ENCODE measurements around the gene NEURL1B. TPM values are rescaled to one million over a fixed set of nuclear protein-coding genes. Genes with fewer than 3 reads are reported as not detected.

NEURL1B gene
- total RNA-seq, 1 donor from 2014 or later = 9.8 TPM

GRCh38 chr5:172730222-172730621 is 89.2 kb downstream of the NEURL1B start:
- no peak for DNase-seq (ENCODE audit: low read depth)
- H3K27ac ChIP-seq (ENCODE audit: low read depth, low read length) = no peak overlapping the region
- TF ChIP-seq CTCF (IDR thresholded peaks at IDR 0.05; ENCODE audit: insufficient read depth, low read depth, low read length) (no peak), EZH2 (IDR thresholded peaks at IDR 0.05; ENCODE audit: insufficient read depth, low read length) (no peak)
- peaks cover 28% of the 10 kb centered on the region for H3K27me3 Mint-ChIP-seq (ENCODE audit: low read depth, unreplicated experiment)
- H3K9me3 Mint-ChIP-seq (ENCODE audit: unreplicated experiment) = peaks cover 2% of the 10 kb centered on the region
- H3K4me3 ChIP-seq (ENCODE audit: insufficient read depth, low read depth, low read length) = no peak overlapping the region
- no peak overlapping the region for H3K27ac Mint-ChIP-seq (ENCODE audit: unreplicated experiment)
- no peaks in the 10 kb centered on the region for H3K9me3 ChIP-seq (ENCODE audit: insufficient read depth, low read depth, low read length)
- H3K4me1 Mint-ChIP-seq (ENCODE audit: low read depth, unreplicated experiment) = peaks cover 16% of the 10 kb centered on the region
- no peak overlapping the region for H3K9ac ChIP-seq (ENCODE audit: low read length)
- no peak overlapping the region for H2AFZ ChIP-seq (ENCODE audit: low read depth, low read length)
- H3K4me2 ChIP-seq (ENCODE audit: low read length) = no peak overlapping the region
- peaks cover 16% of the 10 kb centered on the region for H3K4me1 ChIP-seq (ENCODE audit: insufficient read depth, low read length)
- H4K20me1 ChIP-seq (ENCODE audit: insufficient read depth, low read length) = no peaks in the 10 kb centered on the region
- H3K36me3 Mint-ChIP-seq (ENCODE audit: low read depth, unreplicated experiment) = no peaks in the 10 kb centered on the region
- FAIRE-seq = no peak
- no peaks in the 10 kb centered on the region for H3K27me3 ChIP-seq (ENCODE audit: insufficient read depth, low read length)
- H3K4me3 Mint-ChIP-seq (ENCODE audit: unreplicated experiment) = no peak overlapping the region
- no peaks in the 10 kb centered on the region for H3K79me2 ChIP-seq (ENCODE audit: insufficient read depth, low read length)
- no peaks in the 10 kb centered on the region for H3K36me3 ChIP-seq (ENCODE audit: insufficient read depth, low read length)

- H3K9me3 ChIP-seq (ENCODE audit: insufficient read depth, low read depth, low read length) = no peaks in the 10 kb centered on the region
- no peaks in the 10 kb centered on the region for H3K27me3 ChIP-seq (ENCODE audit: insufficient read depth, low read length)
- H3K27ac Mint-ChIP-seq (ENCODE audit: unreplicated experiment) = peak overlapping the region; percentile 83
- no peak overlapping the region for H3K4me2 ChIP-seq (ENCODE audit: low read length)
- H3K27ac ChIP-seq (ENCODE audit: low read depth, low read length) = no peak overlapping the region
- peaks cover 16% of the 10 kb centered on the region for H3K4me1 ChIP-seq (ENCODE audit: insufficient read depth, low read length)
- peaks cover 2% of the 10 kb centered on the region for H3K9me3 Mint-ChIP-seq (ENCODE audit: unreplicated experiment)
- H3K4me3 ChIP-seq (ENCODE audit: insufficient read depth, low read depth, low read length) = no peak overlapping the region
- H3K4me1 Mint-ChIP-seq (ENCODE audit: low read depth, unreplicated experiment) = peaks cover 16% of the 10 kb centered on the region
- FAIRE-seq (no peak), DNase-seq (ENCODE audit: low read depth) (peak; percentile 22)
- no peak overlapping the region for H3K4me3 Mint-ChIP-seq (ENCODE audit: unreplicated experiment)
- H4K20me1 ChIP-seq (ENCODE audit: insufficient read depth, low read length) = no peaks in the 10 kb centered on the region
- H3K27me3 Mint-ChIP-seq (ENCODE audit: low read depth, unreplicated experiment) = peaks cover 25% of the 10 kb centered on the region
- no peaks in the 10 kb centered on the region for H3K36me3 Mint-ChIP-seq (ENCODE audit: low read depth, unreplicated experiment)
- TF ChIP-seq EZH2 (IDR thresholded peaks at IDR 0.05; ENCODE audit: insufficient read depth, low read length) (no peak), CTCF (IDR thresholded peaks at IDR 0.05; ENCODE audit: insufficient read depth, low read depth, low read length) (no peak)
- no peaks in the 10 kb centered on the region for H3K36me3 ChIP-seq (ENCODE audit: insufficient read depth, low read length)
- H3K79me2 ChIP-seq (ENCODE audit: insufficient read depth, low read length) = no peaks in the 10 kb centered on the region
- H3K9ac ChIP-seq (ENCODE audit: low read length) = no peak overlapping the region
- no peak overlapping the region for H2AFZ ChIP-seq (ENCODE audit: low read depth, low read length)
Measured at GRCh38 chr5:172730981-172731679, 90.1 kb downstream of the NEURL1B start.

- FAIRE-seq = no peak
- Histone ChIP-seq H3K4me3 (ENCODE audit: insufficient read depth, low read depth, low read length) (no peak overlapping the region), H4K20me1 (ENCODE audit: insufficient read depth, low read length) (no peaks in the 10 kb centered on the region), H3K4me1 (ENCODE audit: insufficient read depth, low read length) (peaks cover 19% of the 10 kb centered on the region), H3K27ac (ENCODE audit: low read depth, low read length) (no peak overlapping the region), H3K9ac (ENCODE audit: low read length) (no peak overlapping the region), H3K36me3 (ENCODE audit: insufficient read depth, low read length) (no peaks in the 10 kb centered on the region), H3K4me2 (ENCODE audit: low read length) (no peak overlapping the region), H3K9me3 (ENCODE audit: insufficient read depth, low read depth, low read length) (no peaks in the 10 kb centered on the region), H3K27me3 (ENCODE audit: insufficient read depth, low read length) (no peaks in the 10 kb centered on the region), H2AFZ (ENCODE audit: low read depth, low read length) (no peak overlapping the region), H3K79me2 (ENCODE audit: insufficient read depth, low read length) (no peaks in the 10 kb centered on the region)
- Mint-ChIP-seq H3K27ac (ENCODE audit: unreplicated experiment) (peak overlapping the region; percentile 83), H3K36me3 (ENCODE audit: low read depth, unreplicated experiment) (no peaks in the 10 kb centered on the region), H3K4me1 (ENCODE audit: low read depth, unreplicated experiment) (peaks cover 16% of the 10 kb centered on the region), H3K9me3 (ENCODE audit: unreplicated experiment) (peaks cover 2% of the 10 kb centered on the region), H3K27me3 (ENCODE audit: low read depth, unreplicated experiment) (peaks cover 20% of the 10 kb centered on the region), H3K4me3 (ENCODE audit: unreplicated experiment) (no peak overlapping the region)
- TF ChIP-seq CTCF (IDR thresholded peaks at IDR 0.05; ENCODE audit: insufficient read depth, low read depth, low read length) = no peak
- no peak for TF ChIP-seq EZH2 (IDR thresholded peaks at IDR 0.05; ENCODE audit: insufficient read depth, low read length)
- DNase-seq (ENCODE audit: low read depth) = no peak
Measured at GRCh38 chr5:172731680-172732074, 90.6 kb downstream of the NEURL1B start.
